Measurements from ENCODE around the gene TULP1. TPM values are rescaled to one million over a fixed set of nuclear protein-coding genes. Genes with fewer than 3 reads are reported as not detected.

TULP1 gene
- polyA plus RNA-seq, 4 donors = 0.72 TPM; not detected in 3

GRCh38 chr6:35486005-35486925, 26.4 kb downstream of the TULP1 start:
- Histone ChIP-seq H3K4me3 (ENCODE audit: low read depth in 1 of 3, low read length in 3 of 3) (peak overlapping the region in 1 of 3 donors; percentile 3), H3K36me3 (ENCODE audit: control insufficient read depth in 3 of 3, insufficient read depth in 2 of 3, low read depth in 1 of 3, low read length in 3 of 3) (peaks cover 0 to 60% (median 6%) of the 10 kb centered on the region in 3 donors), H3K27ac (ENCODE audit: low read depth in 1 of 3, low read length in 2 of 3) (peak overlapping the region; percentile 52 to 85 (median 62)), H3K9me3 (ENCODE audit: control insufficient read depth in 2 of 2, insufficient read depth in 1 of 2, low read depth in 1 of 2, low read length in 1 of 2) (no peaks in the 10 kb centered on the region), H3K4me1 (ENCODE audit: control insufficient read depth in 3 of 3, insufficient read depth in 2 of 3, low read depth in 1 of 3, low read length in 2 of 3) (peaks cover 4 to 57% (median 15%) of the 10 kb centered on the region in 3 donors), H3K27me3 (ENCODE audit: control insufficient read depth in 3 of 3, insufficient read depth in 3 of 3, low read length in 3 of 3) (no peaks in the 10 kb centered on the region)
- WGBS, 3 donors = 26 to 48% (median 34%) methylated on average over 56 to 61 of the region's 61 CpGs
- FAIRE-seq = no peak
- peak; percentile 83 to 95 for DNase-seq

- H3K27ac ChIP-seq (ENCODE audit: low read depth in 1 of 3, low read length in 2 of 3) = peak overlapping the region in 2 of 3 donors; percentile 52 to 85
- FAIRE-seq = no peak
- peak overlapping the region in 1 of 3 donors; percentile 2 for H3K4me3 ChIP-seq (ENCODE audit: low read depth in 1 of 3, low read length in 3 of 3)
These were observed 27.3 kb downstream of the TULP1 start for GRCh38 chr6:35485402-35485877.

GRCh38 chr6:35484921-35485392, 27.7 kb downstream of the TULP1 start:
- DNase-seq (no peak), FAIRE-seq (no peak)
- H3K9me3 ChIP-seq (ENCODE audit: control insufficient read depth in 2 of 2, insufficient read depth in 1 of 2, low read depth in 1 of 2, low read length in 1 of 2) = no peaks in the 10 kb centered on the region
- no peak overlapping the region for H3K4me3 ChIP-seq (ENCODE audit: low read depth in 1 of 3, low read length in 3 of 3)
- peaks cover 0 to 73% (median 6%) of the 10 kb centered on the region in 3 donors for H3K36me3 ChIP-seq (ENCODE audit: control insufficient read depth in 3 of 3, insufficient read depth in 2 of 3, low read depth in 1 of 3, low read length in 3 of 3)
- H3K27ac ChIP-seq (ENCODE audit: low read depth in 1 of 3, low read length in 2 of 3) = peak overlapping the region in 2 of 3 donors; percentile 52 to 85
- WGBS, 3 donors = 87 to 93% (median 90%) methylated on average over 7 of the region's 7 CpGs
- H3K4me1 ChIP-seq (ENCODE audit: control insufficient read depth in 3 of 3, insufficient read depth in 2 of 3, low read depth in 1 of 3, low read length in 2 of 3) = peaks cover 4 to 44% (median 15%) of the 10 kb centered on the region in 3 donors
- H3K27me3 ChIP-seq (ENCODE audit: control insufficient read depth in 3 of 3, insufficient read depth in 3 of 3, low read length in 3 of 3) = no peaks in the 10 kb centered on the region

More at GRCh38 chr6:35485402-35485877, 27.3 kb downstream of the TULP1 start:
- peak; percentile 69 to 72 for DNase-seq
- no peaks in the 10 kb centered on the region for H3K9me3 ChIP-seq (ENCODE audit: control insufficient read depth in 2 of 2, insufficient read depth in 1 of 2, low read depth in 1 of 2, low read length in 1 of 2)
- WGBS, 3 donors = 25 to 50% (median 46%) methylated on average over 9 to 11 of the region's 11 CpGs
- no peaks in the 10 kb centered on the region for H3K27me3 ChIP-seq (ENCODE audit: control insufficient read depth in 3 of 3, insufficient read depth in 3 of 3, low read length in 3 of 3)
- peaks cover 4 to 49% (median 15%) of the 10 kb centered on the region in 3 donors for H3K4me1 ChIP-seq (ENCODE audit: control insufficient read depth in 3 of 3, insufficient read depth in 2 of 3, low read depth in 1 of 3, low read length in 2 of 3)
- H3K36me3 ChIP-seq (ENCODE audit: control insufficient read depth in 3 of 3, insufficient read depth in 2 of 3, low read depth in 1 of 3, low read length in 3 of 3) = peaks cover 0 to 68% (median 6%) of the 10 kb centered on the region in 3 donors

GRCh38 chr6:35483893-35484645, 28.6 kb downstream of the TULP1 start:
- no peak for DNase-seq
- WGBS, 3 donors = 87 to 89% (median 87%) methylated on average over 13 of the region's 13 CpGs

GRCh38 chr6:35483490-35483889, 29.2 kb downstream of the TULP1 start:
- Histone ChIP-seq H3K4me3 (ENCODE audit: low read depth in 1 of 3, low read length in 3 of 3) (no peak overlapping the region), H3K9me3 (ENCODE audit: control insufficient read depth in 2 of 2, insufficient read depth in 1 of 2, low read depth in 1 of 2, low read length in 1 of 2) (no peaks in the 10 kb centered on the region), H3K36me3 (ENCODE audit: control insufficient read depth in 3 of 3, insufficient read depth in 2 of 3, low read depth in 1 of 3, low read length in 3 of 3) (peaks cover 0 to 87% (median 11%) of the 10 kb centered on the region in 3 donors), H3K27me3 (ENCODE audit: control insufficient read depth in 3 of 3, insufficient read depth in 3 of 3, low read length in 3 of 3) (no peaks in the 10 kb centered on the region), H3K27ac (ENCODE audit: low read depth in 1 of 3, low read length in 2 of 3) (no peak overlapping the region), H3K4me1 (ENCODE audit: control insufficient read depth in 3 of 3, insufficient read depth in 2 of 3, low read depth in 1 of 3, low read length in 2 of 3) (peaks cover 4 to 37% (median 15%) of the 10 kb centered on the region in 3 donors)
- FAIRE-seq (no peak), DNase-seq (no peak)
- 85 to 97% (median 93%) methylated on average over 3 of the region's 3 CpGs for WGBS, 3 donors

More at GRCh38 chr6:35483893-35484645, 28.6 kb downstream of the TULP1 start:
- FAIRE-seq = no peak
- H3K36me3 ChIP-seq (ENCODE audit: control insufficient read depth in 3 of 3, insufficient read depth in 2 of 3, low read depth in 1 of 3, low read length in 3 of 3) = peaks cover 0 to 82% (median 10%) of the 10 kb centered on the region in 3 donors
- H3K4me3 ChIP-seq (ENCODE audit: low read depth in 1 of 3, low read length in 3 of 3) = no peak overlapping the region
- H3K4me1 ChIP-seq (ENCODE audit: control insufficient read depth in 3 of 3, insufficient read depth in 2 of 3, low read depth in 1 of 3, low read length in 2 of 3) = peaks cover 4 to 41% (median 15%) of the 10 kb centered on the region in 3 donors
- no peak overlapping the region for H3K27ac ChIP-seq (ENCODE audit: low read depth in 1 of 3, low read length in 2 of 3)
- H3K9me3 ChIP-seq (ENCODE audit: control insufficient read depth in 2 of 2, insufficient read depth in 1 of 2, low read depth in 1 of 2, low read length in 1 of 2) = no peaks in the 10 kb centered on the region
- no peaks in the 10 kb centered on the region for H3K27me3 ChIP-seq (ENCODE audit: control insufficient read depth in 3 of 3, insufficient read depth in 3 of 3, low read length in 3 of 3)

GRCh38 chr6:35483062-35483461, 29.6 kb downstream of the TULP1 start:
- Histone ChIP-seq H3K27ac (ENCODE audit: low read depth in 1 of 3, low read length in 2 of 3) (no peak overlapping the region), H3K4me3 (ENCODE audit: low read depth in 1 of 3, low read length in 3 of 3) (no peak overlapping the region), H3K36me3 (ENCODE audit: control insufficient read depth in 3 of 3, insufficient read depth in 2 of 3, low read depth in 1 of 3, low read length in 3 of 3) (peaks cover 0 to 88% (median 11%) of the 10 kb centered on the region in 3 donors), H3K27me3 (ENCODE audit: control insufficient read depth in 3 of 3, insufficient read depth in 3 of 3, low read length in 3 of 3) (no peaks in the 10 kb centered on the region), H3K9me3 (ENCODE audit: control insufficient read depth in 2 of 2, insufficient read depth in 1 of 2, low read depth in 1 of 2, low read length in 1 of 2) (no peaks in the 10 kb centered on the region), H3K4me1 (ENCODE audit: control insufficient read depth in 3 of 3, insufficient read depth in 2 of 3, low read depth in 1 of 3, low read length in 2 of 3) (peaks cover 4 to 33% (median 12%) of the 10 kb centered on the region in 3 donors)
- WGBS, 3 donors = 93 to 95% (median 95%) methylated on average over 4 of the region's 4 CpGs
- DNase-seq = no peak
- FAIRE-seq = no peak

GRCh38 chr6:35481226-35481625, 31.5 kb downstream of the TULP1 start:
- peaks cover 4 to 16% (median 4%) of the 10 kb centered on the region in 3 donors for H3K4me1 ChIP-seq (ENCODE audit: control insufficient read depth in 3 of 3, insufficient read depth in 2 of 3, low read depth in 1 of 3, low read length in 2 of 3)
- FAIRE-seq (no peak), DNase-seq (no peak)
- H3K27ac ChIP-seq (ENCODE audit: low read depth in 1 of 3, low read length in 2 of 3) = no peak overlapping the region
- no peak overlapping the region for H3K4me3 ChIP-seq (ENCODE audit: low read depth in 1 of 3, low read length in 3 of 3)
- H3K27me3 ChIP-seq (ENCODE audit: control insufficient read depth in 3 of 3, insufficient read depth in 3 of 3, low read length in 3 of 3) = no peaks in the 10 kb centered on the region
- peaks cover 0 to 95% (median 11%) of the 10 kb centered on the region in 3 donors for H3K36me3 ChIP-seq (ENCODE audit: control insufficient read depth in 3 of 3, insufficient read depth in 2 of 3, low read depth in 1 of 3, low read length in 3 of 3)
- H3K9me3 ChIP-seq (ENCODE audit: control insufficient read depth in 2 of 2, insufficient read depth in 1 of 2, low read depth in 1 of 2, low read length in 1 of 2) = no peaks in the 10 kb centered on the region
- 86 to 88% (median 87%) methylated on average over 8 of the region's 8 CpGs for WGBS, 3 donors

- H3K27me3 ChIP-seq (ENCODE audit: control insufficient read depth in 3 of 3, insufficient read depth in 3 of 3, low read length in 3 of 3) = no peaks in the 10 kb centered on the region
- no peak overlapping the region for H3K27ac ChIP-seq (ENCODE audit: low read depth in 1 of 3, low read length in 2 of 3)
- peaks cover 1 to 95% (median 11%) of the 10 kb centered on the region in 3 donors for H3K36me3 ChIP-seq (ENCODE audit: control insufficient read depth in 3 of 3, insufficient read depth in 2 of 3, low read depth in 1 of 3, low read length in 3 of 3)
- H3K4me3 ChIP-seq (ENCODE audit: low read depth in 1 of 3, low read length in 3 of 3) = no peak overlapping the region
- no peaks in the 10 kb centered on the region for H3K9me3 ChIP-seq (ENCODE audit: control insufficient read depth in 2 of 2, insufficient read depth in 1 of 2, low read depth in 1 of 2, low read length in 1 of 2)
- FAIRE-seq (no peak), DNase-seq (no peak)
- peaks cover 0 to 6% (median 0%) of the 10 kb centered on the region in 3 donors for H3K4me1 ChIP-seq (ENCODE audit: control insufficient read depth in 3 of 3, insufficient read depth in 2 of 3, low read depth in 1 of 3, low read length in 2 of 3)
- 94 to 99% (median 97%) methylated on average over 12 of the region's 12 CpGs for WGBS, 3 donors
These were observed 32.5 kb downstream of the TULP1 start for GRCh38 chr6:35480176-35480575.
